GM11168 (cell line): ENCODE data around the gene TTBK2.

Source experiments
- in situ Hi-C: fragments of 300-500 bp; cut with MboI; formaldehyde crosslinking; loops from one replicate; pipeline ENCODE4 v1.12.0; 2022; ENCODE audit warnings: low sequenced_read_pairs; ENCODE audit not compliant: unreplicated experiment

Gene TTBK2

GRCh38 chr15:42707873-42708544 is 212.6 kb downstream of the TTBK2 start:
- in situ Hi-C loops = loop anchor here (10.0 kb wide), 1 partner anchor 217 kb away; the partner anchor contains the start of gene TTBK2

GRCh38 chr15:42707068-42707467 is 213.5 kb downstream of the TTBK2 start:
- in situ Hi-C loops = loop anchor here (10.0 kb wide), 1 partner anchor 218 kb away; the partner anchor contains the start of gene TTBK2

DNA sequence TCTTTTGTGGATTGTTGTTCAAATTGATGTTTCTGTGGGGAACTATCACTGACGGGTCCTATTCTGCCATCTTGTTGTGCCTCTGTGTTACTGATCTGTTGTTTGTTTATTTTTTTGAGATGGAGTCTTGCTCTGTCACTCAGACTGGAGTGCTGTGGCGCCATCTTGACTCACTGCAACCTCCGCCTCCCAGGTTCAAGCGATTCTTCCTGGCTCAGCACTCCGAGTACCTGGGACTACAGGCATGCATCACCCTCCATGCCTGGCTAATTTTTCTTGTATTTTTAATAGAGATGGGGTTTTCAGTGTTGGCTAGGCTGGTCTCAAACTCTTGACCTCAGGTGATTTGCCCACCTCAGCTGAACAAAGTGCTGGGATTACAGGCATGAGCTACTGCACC is 215.2 kb downstream of the TTBK2 start:
- in situ Hi-C loops = loop anchor here (10.0 kb wide), 1 partner anchor 219 kb away; the partner anchor contains the start of gene TTBK2

DNA sequence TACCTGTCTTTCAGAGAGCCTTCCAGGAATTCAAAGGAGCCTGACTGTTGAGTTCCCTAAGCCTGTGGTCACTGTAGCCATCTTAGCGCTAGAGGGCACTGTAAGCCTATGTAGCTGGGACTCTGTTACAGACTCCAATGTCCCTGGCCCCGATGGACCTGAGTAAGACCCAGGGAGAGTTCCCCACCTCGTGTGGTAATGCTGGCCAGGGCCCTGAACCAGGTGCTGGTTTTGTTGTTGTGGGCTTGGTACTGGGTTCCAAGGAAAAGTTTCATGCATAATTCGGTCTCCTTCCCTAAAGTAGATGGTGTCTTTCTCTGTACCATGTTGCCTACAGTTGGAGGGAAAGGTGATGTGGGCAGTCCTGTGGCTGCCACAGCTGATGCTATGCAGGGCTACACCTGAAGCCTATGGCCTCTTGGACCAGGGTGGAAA is 216.1 kb downstream of the TTBK2 start:
- in situ Hi-C loops = loop anchor here (10.0 kb wide), 1 partner anchor 220 kb away; the partner anchor contains the start of gene TTBK2

- in situ Hi-C loops = no loop called here
These were observed 224.0 kb downstream of the TTBK2 start for GRCh38 chr15:42696626-42697025.

GRCh38 chr15:42695527-42696071 is 225.0 kb downstream of the TTBK2 start:
- in situ Hi-C loops = no loop called here

DNA sequence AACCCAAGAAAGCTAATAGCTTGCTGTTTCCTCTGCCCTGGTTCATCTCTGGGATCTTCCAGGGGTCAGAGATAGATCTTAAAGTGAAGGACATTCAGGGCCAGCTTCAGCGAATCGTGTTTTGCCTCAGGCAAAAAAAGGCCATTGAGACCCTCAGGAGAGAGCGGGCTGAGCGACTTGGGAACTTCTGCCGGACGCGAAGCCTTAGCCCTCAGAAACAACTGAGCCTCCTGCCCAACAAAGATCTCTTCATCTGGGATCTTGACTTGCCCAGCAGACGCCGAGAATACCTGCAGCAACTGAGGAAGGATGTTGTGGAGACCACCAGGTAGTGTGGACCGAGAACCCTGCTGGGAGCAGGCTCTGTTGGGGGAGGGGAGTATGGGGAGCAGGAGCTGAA is 226.2 kb downstream of the TTBK2 start:
- in situ Hi-C loops = no loop called here

DNA sequence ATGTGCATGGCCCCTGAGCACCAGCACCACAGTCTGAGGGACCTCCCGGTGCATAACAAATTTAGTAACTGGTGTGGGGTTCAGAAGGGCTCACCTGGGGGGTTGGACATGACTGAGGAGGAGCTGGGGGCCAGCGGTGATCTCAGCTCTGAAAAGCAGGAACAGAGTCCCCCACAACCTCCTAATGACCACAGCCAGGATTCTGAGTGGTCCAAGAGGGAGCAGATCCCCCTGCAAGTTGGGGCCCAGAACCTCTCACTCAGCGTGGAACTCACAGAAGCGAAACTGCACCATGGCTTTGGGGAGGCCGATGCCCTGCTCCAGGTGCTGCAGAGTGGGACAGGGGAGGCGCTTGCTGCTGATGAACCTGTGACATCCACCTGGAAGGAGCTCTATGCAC is 226.6 kb downstream of the TTBK2 start:
- in situ Hi-C loops = no loop called here

GRCh38 chr15:42693496-42693895 is 227.1 kb downstream of the TTBK2 start:
- in situ Hi-C loops = no loop called here

DNA sequence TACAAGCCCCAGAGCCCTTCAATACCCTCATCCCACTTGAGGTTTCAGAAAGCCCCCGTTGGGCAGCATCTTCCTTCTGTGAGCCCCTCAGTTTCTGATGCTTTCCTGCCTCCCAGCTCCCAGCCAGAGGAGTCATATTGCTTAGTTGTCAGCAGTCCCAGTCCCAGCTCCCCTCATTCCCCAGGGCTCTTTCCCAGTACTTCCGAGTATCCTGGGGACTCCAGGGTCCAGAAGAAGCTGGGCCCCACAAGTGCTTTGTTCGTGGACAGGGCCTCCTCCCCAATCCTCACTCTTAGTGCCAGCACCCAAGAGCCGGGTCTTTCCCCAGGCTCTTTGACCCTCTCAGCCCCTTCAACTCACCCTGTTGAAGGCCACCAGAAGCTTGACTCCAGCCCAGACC is 227.6 kb downstream of the TTBK2 start:
- in situ Hi-C loops = no loop called here

GRCh38 chr15:42692536-42692935 is 228.0 kb downstream of the TTBK2 start:
- in situ Hi-C loops = no loop called here

DNA sequence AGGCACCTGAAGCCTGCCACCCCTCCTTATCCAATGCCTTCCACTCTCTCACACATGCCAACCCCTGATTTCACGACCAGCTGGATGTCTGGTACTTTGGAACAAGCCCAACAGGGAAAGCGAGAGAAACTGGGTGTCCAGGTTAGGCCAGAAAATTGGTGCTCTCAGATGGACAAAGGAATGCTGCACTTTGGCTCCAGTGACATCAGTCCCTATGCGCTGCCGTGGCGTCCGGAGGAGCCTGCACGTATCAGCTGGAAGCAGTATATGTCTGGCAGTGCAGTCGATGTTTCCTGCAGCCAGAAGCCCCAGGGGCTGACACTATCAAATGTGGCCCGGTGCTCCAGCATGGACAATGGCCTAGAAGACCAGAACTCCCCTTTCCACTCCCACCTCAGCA is 228.8 kb downstream of the TTBK2 start:
- in situ Hi-C loops = no loop called here

DNA sequence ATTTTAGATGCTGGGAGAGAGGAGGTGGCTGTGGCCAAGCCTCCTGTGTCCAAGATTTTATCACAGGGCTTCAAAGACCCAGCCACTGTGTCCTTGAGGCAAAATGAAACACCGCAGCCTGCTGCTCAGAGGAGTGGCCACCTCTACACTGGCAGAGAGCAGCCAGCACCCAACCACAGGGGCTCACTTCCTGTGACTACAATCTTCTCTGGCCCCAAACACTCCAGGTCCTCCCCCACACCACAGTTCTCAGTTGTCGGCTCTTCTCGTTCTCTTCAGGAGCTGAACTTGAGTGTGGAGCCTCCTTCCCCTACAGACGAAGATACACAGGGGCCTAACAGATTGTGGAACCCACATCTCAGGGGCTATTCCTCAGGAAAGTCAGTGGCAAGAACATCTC is 229.3 kb downstream of the TTBK2 start:
- in situ Hi-C loops = no loop called here
